HG02852 (cell line): ENCODE results near the gene IFNA14.
"Not testable (repeated sequence)": the region's sequence is repeated elsewhere in the genome, so short reads cannot be mapped to it uniquely, and the experiment has no call there.

Source experiments
- ATAC-seq: cut with Tn5 transposase; IDR thresholded peaks from one replicate; pipeline ENCODE4 v1.9.1; 2021; ENCODE audit warnings: mild to moderate bottlenecking, moderate library complexity; ENCODE audit not compliant: unreplicated experiment

IFNA14 gene

GRCh38 chr9:21217211-21217610, 22.6 kb downstream of the IFNA14 start, which contains the start of gene IFNA16:
Gene IFNA16 (minus strand): TSS chr9:21217311. CDS start chr9:21217305, 6 bp downstream.
- ATAC-seq, result not testable (repeated sequence)

DNA sequence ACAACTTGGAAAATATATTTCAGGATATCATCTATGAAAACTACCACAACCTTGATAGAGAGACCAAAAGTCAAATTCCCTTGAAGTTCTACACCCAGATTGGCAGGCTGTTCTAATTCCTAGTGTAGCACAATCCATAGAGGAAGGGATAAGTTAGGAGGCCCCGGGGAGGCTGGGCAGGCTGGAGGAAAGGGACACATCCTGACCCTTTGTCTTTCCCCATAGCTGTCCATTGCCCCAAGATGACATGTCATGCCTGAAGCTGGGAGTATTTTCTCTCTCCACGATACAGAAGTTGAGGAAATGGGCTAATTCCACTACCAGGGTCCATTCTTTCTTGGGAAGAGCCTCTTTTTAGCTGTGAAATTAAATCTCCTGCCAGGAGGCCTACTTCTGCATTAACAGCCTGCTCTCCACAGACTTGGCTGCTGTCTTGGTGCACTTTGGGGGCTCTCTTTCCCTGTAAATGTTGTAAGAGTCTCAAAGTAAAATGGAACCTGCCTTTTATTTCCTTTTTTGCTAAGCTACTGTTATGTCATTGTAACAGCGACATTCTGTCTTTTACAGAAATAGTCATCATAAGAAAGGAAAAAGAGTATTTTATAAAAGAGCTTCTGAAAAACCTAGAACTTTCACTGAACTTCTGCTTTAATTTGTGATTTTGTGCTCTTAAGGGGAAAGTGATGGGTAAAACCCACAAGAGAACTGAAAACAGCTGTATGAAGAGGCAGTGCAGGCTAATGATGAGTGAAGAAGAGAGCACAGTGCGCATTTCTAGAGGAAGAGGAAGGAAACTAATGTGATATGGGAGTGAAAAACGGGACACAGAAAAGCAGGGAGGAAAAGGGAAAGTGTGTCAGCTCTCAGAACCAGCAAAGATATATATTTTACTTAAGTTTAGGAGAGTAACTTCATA, 26.1 kb downstream of the IFNA14 start:
- peak; percentile 73 for ATAC-seq

DNA sequence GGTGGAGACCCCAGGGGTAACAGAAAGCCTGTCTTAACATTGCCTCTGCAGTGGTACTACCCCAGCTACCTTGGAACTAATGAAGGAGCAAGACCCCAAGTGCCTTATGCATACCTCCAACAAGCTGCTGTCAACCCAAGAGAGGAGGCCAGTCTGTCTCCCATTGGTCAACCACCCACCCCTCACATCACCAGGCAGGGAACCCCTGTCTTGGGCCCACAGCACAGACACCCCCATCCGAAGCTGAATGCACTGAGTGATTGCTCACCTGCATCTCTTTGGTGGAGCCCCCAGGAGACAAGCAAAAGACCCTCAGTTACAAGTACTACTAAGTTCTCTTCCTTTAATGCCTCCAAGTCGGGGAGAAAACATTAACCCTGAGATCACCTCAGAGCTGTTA, 27.6 kb downstream of the IFNA14 start:
- ATAC-seq, result not testable (repeated sequence)

DNA sequence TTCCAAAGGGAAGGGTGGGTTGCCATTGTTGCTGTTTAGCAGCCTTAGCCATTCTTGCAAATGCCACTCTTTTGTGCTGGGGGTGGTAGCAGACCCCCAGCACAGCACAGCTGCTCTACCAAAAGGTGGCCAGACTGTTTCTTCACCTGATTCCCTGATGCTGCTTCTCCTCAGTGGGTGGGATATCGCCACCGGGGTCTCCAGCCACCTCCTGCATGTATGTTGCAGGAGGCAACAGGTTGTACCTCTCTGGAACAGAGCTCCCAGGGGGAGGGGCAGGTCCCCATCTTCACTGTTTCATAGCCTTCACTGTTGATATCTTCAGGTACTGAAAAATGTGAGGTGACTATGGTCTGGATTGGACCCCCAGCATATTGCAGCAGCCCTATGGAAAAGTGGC, 29.0 kb downstream of the IFNA14 start:
- ATAC-seq, result not testable (repeated sequence)

GRCh38 chr9:21210311-21210710, 29.5 kb downstream of the IFNA14 start:
- no peak for ATAC-seq

DNA sequence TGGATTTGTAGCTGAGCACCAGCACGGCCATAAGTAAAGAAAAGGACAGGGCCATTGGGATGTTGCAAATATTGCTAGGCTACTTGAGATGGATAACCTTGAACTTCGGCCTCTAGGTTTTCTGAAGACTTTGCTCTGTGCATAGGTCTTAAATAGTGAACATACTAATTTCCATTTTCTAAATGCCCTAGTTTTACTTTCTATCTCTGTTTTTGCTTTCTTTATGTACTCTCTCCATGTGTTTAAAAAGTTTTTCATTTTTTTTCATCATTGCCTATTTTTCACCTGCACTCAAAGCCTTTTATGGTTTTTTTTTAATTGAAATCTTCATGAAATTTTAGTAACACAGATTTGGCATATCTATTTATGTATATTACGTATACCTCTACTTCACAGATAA, 32.8 kb downstream of the IFNA14 start, which contains the start of gene IFNA10:
IFNA10 (minus strand) TSS at position 101 of the 400 bp plus-strand sequence; CDS start at position 55, 46 bp downstream.
- not testable (repeated sequence) for ATAC-seq

- no peak for ATAC-seq
Measured at GRCh38 chr9:21205204-21205603, 34.6 kb downstream of the IFNA14 start.

GRCh38 chr9:21202105-21202504, 37.7 kb downstream of the IFNA14 start, which contains the start of gene IFNA7:
Gene IFNA7 (minus strand): TSS chr9:21202205. CDS start chr9:21202165, 40 bp downstream.
- ATAC-seq, result not testable (repeated sequence)

- peak; percentile 91 for ATAC-seq
Measured at GRCh38 chr9:21194867-21195776, 44.7 kb downstream of the IFNA14 start.
